ENCODE data around the gene FAM149B1.

DNA sequence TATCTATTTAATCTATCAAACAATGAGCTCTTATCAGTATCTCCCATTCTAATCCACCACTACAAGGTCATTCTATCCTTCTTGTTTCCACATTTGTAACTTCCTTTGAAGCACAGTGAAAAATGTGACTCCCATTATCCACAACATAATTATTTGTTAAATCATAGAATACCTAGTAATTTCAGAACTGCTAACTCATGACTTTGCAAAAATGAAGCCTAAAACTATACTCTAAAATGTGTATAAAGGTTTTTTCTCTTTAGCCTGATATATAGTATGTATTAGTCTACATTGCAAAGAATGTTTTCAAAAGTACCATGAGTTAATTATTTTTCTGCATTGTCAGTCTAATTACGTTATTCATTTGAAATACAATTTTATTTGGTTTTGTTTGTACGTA lies 96.5 kb downstream of the FAM149B1 start:
- TF ChIP-seq JUND (IDR thresholded peaks at IDR 0.05; ENCODE audit: low read depth, low read length) = no peak
- TF ChIP-seq POLR2A (IDR thresholded peaks at IDR 0.05; ENCODE audit: low read depth, low read length) = no peak
- TF ChIP-seq EZH2 (IDR thresholded peaks at IDR 0.05; ENCODE audit: borderline replicate concordance, control insufficient read depth, low read depth, low read length) = no peak
- no peak for TF ChIP-seq CBX3 (IDR thresholded peaks at IDR 0.05; ENCODE audit: borderline replicate concordance, low read depth)
- TF ChIP-seq, protein P1, sequence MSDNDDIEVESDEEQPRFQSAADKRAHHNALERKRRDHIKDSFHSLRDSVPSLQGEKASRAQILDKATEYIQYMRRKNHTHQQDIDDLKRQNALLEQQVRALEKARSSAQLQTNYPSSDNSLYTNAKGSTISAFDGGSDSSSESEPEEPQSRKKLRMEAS (IDR thresholded peaks at IDR 0.05; ENCODE audit: low read depth, low read length) = no peak
- no peak for TF ChIP-seq CEBPB (IDR thresholded peaks at IDR 0.05; ENCODE audit: borderline replicate concordance in 1 of 2, low read depth in 2 of 2, low read length in 2 of 2)
- no peak for TF ChIP-seq RAD21 (IDR thresholded peaks at IDR 0.05; ENCODE audit: insufficient read depth, low read depth, low read length)
- TF ChIP-seq MYC (IDR thresholded peaks at IDR 0.05; ENCODE audit: insufficient read depth, insufficient read length, insufficient replicate concordance, low read length, severe bottlenecking) = no peak
- no peak for TF ChIP-seq FOS (IDR thresholded peaks at IDR 0.05; ENCODE audit: borderline replicate concordance, extremely low read depth, insufficient read length)
